K562 (cell line): Measurements from ENCODE around the gene CYB561A3. TPM values are rescaled to one million over a fixed set of nuclear protein-coding genes. Genes with fewer than 3 reads are reported as not detected.

ENCODE experiments used
- ATAC-seq: fragments of 200-7000 bp; cut with Tn5 transposase; 3 replicates; pipeline ENCODE4 v1.9.1; 2020; ENCODE audit warnings: moderate library complexity
- BruUV-seq: library from RNA; stranded (reverse); fragments of 400-500 nt; replicated peaks from 2 replicates; lab custom pipeline; 2021; lab: Mats Ljungman, UMichigan
- CTCF ChIA-PET: fragments of 300-600 bp; formaldehyde crosslinking; extraction: SDS; loops from one replicate; lab custom pipeline; 2021; ENCODE audit warnings: low intra/inter-chr PET ratio; lab: Yijun Ruan, JAX
- POLR2A ChIA-PET: fragments of 300-600, 350-650 bp; sonication (Branson Sonifier 250); formaldehyde crosslinking; extraction: SDS; loops from one replicate; lab custom pipeline; 2021; ENCODE audit warnings: antibody characterized with exemption, inconsistent platforms; lab: Yijun Ruan, JAX
- DNase-seq, 4 experiments: peaks; one replicate each; pipeline versions ENCODE4 v3.0.0 to v3.0.0-alpha.2; 2011 to 2018; ENCODE audit warnings: low spot score in 3 of 4, mixed read lengths in 3 of 4; ENCODE audit errors: extremely low read depth in 1 of 4
- FAIRE-seq: peaks from 2 replicates; lab custom pipeline; 2011; peaks lifted over from hg19 to GRCh38; lab: Jason Lieb, UNC
- H2AFZ ChIP-seq: 2 replicates; pipeline ENCODE4 v1.6.0; 2011; ENCODE audit warnings: low read depth, low read length, control low read depth, inconsistent platforms
- H3K27ac ChIP-seq: fragments of 200-600 bp; 3 replicates; pipeline ENCODE4 v1.8.0; 2011; ENCODE audit warnings: low read depth, mild to moderate bottlenecking, control low read depth, inconsistent platforms, low read length, moderate library complexity, mixed read lengths; ENCODE audit errors: extremely low read depth
- H3K27me3 ChIP-seq, 2 experiments: fragments of 300-600 bp in 1 of 2; 2 replicates in 1 of 2; 3 replicates in 1 of 2; pipeline versions ENCODE4 v1.6.0 to v1.8.0; 2011; ENCODE audit warnings: inconsistent platforms in 2 of 2, low read length in 2 of 2, mild to moderate bottlenecking in 1 of 2, mixed read lengths in 1 of 2, moderate library complexity in 1 of 2; ENCODE audit not compliant: control insufficient read depth in 2 of 2, insufficient read depth in 2 of 2
- H3K36me3 ChIP-seq: fragments of 300-600 bp; 3 replicates; pipeline ENCODE4 v1.8.0; 2011; ENCODE audit warnings: mild to moderate bottlenecking, low read length, inconsistent platforms; ENCODE audit not compliant: control insufficient read depth, insufficient read depth
- H3K4me1 ChIP-seq, 2 experiments: fragments of 200-600 bp in 1 of 2; replicated peaks in 1 of 2; 2 replicates in 1 of 2; 3 replicates in 1 of 2; pipeline versions ENCODE4 v1.5.1 to v1.8.0; 2011; ENCODE audit warnings: inconsistent platforms in 2 of 2, low read length in 2 of 2, mild to moderate bottlenecking in 1 of 2, mixed read lengths in 1 of 2, moderate library complexity in 1 of 2; ENCODE audit not compliant: control insufficient read depth in 2 of 2, insufficient read depth in 2 of 2
- H3K4me2 ChIP-seq: 2 replicates; pipeline ENCODE4 v1.6.1; 2011; ENCODE audit warnings: low read length, control low read depth, inconsistent platforms, mixed read lengths; ENCODE audit not compliant: insufficient read depth
- H3K4me3 ChIP-seq: fragments of 200-600 bp; sonication (generic), shearing (Covaris generic); 2 replicates; pipeline ENCODE4 v1.5.1; 2016; ENCODE audit warnings: control low read depth, inconsistent platforms
- H3K79me2 ChIP-seq: fragments of 200-600 bp; 3 replicates; pipeline ENCODE4 v1.8.0; 2011; ENCODE audit warnings: low read length, inconsistent platforms; ENCODE audit not compliant: control insufficient read depth, insufficient read depth
- H3K9ac ChIP-seq, 2 experiments: 2 replicates each; pipeline versions ENCODE4 v1.6.0 to v1.6.1; 2011; ENCODE audit warnings: low read depth in 2 of 2, low read length in 2 of 2, control low read depth in 1 of 2, inconsistent platforms in 1 of 2, mild to moderate bottlenecking in 1 of 2, mixed read lengths in 1 of 2; ENCODE audit not compliant: insufficient read depth in 1 of 2
- H3K9me1 ChIP-seq: one replicate; pipeline ENCODE4 v1.6.0; 2011; ENCODE audit warnings: inconsistent platforms, mild to moderate bottlenecking, low read length, moderate library complexity; ENCODE audit not compliant: control insufficient read depth, insufficient read depth
- H3K9me3 ChIP-seq: replicated peaks from 2 replicates; pipeline ENCODE4 v1.5.1; 2011; ENCODE audit warnings: low read depth, low read length, inconsistent platforms; ENCODE audit not compliant: control insufficient read depth, insufficient read depth
- H4K20me1 ChIP-seq: replicated peaks from 2 replicates; pipeline ENCODE4 v1.6.1; 2011; ENCODE audit warnings: low read length, inconsistent platforms, mixed read lengths; ENCODE audit not compliant: control insufficient read depth, insufficient read depth
- ARID4B ChIP-seq: sonication (generic); formaldehyde crosslinking; IDR thresholded peaks from 2 replicates; pipeline ENCODE4 v1.8.0; 2022; ENCODE audit warnings: mild to moderate bottlenecking, missing genetic modification reagents
- BDP1 ChIP-seq: IDR thresholded peaks from 3 replicates; pipeline ENCODE4 v1.6.1; 2011; ENCODE audit not compliant: insufficient read length, insufficient read depth
- CEBPB ChIP-seq: fragments of 450-650 bp; IDR thresholded peaks from 2 replicates; pipeline ENCODE4 v1.6.1; 2016; ENCODE audit warnings: missing genetic modification characterization, missing compliant biosample characterization
- ELK1 ChIP-seq: sonication (generic); formaldehyde crosslinking; IDR thresholded peaks from 2 replicates; pipeline ENCODE4 v1.8.1; 2022; ENCODE audit warnings: missing genetic modification reagents
- JUN ChIP-seq, 2 experiments: sonication (generic) in 1 of 2; formaldehyde crosslinking in 1 of 2; IDR thresholded peaks; 2 replicates each; pipeline versions ENCODE4 v1.6.1 to v1.8.0; 2012 to 2022; ENCODE audit warnings: borderline replicate concordance in 2 of 2, mild to moderate bottlenecking in 2 of 2, improper control_type of control experiment in 1 of 2, low read depth in 1 of 2, low read length in 1 of 2, missing genetic modification reagents in 1 of 2
- KLF13 ChIP-seq: fragments of 450-650 bp; IDR thresholded peaks from 2 replicates; pipeline ENCODE4 v1.6.1; 2016; ENCODE audit warnings: missing genetic modification characterization, low read depth, mild to moderate bottlenecking, missing compliant biosample characterization, moderate library complexity, borderline replicate concordance
- NEUROD1 ChIP-seq: fragments of 150-350 bp; IDR thresholded peaks from 2 replicates; pipeline ENCODE4 v1.6.1; 2014; ENCODE audit warnings: borderline replicate concordance, low read length, low read depth; ENCODE audit not compliant: partially characterized antibody
- NFIC ChIP-seq: fragments of 450-650 bp; IDR thresholded peaks from 2 replicates; pipeline ENCODE4 v1.6.1; 2017; ENCODE audit warnings: mild to moderate bottlenecking, inconsistent platforms
- NFXL1 ChIP-seq: fragments of 450-650 bp; formaldehyde crosslinking; IDR thresholded peaks from 2 replicates; pipeline ENCODE4 v1.4.0; 2021; ENCODE audit warnings: mild to moderate bottlenecking
- RBFOX2 ChIP-seq: fragments of 200-400 bp; formaldehyde crosslinking; IDR thresholded peaks from 2 replicates; pipeline ENCODE4 v1.6.1; 2017; ENCODE audit warnings: low read depth, mild to moderate bottlenecking, low read length, moderate library complexity
- SIN3A ChIP-seq, 2 experiments: fragments of 150-350 bp in 1 of 2; IDR thresholded peaks; 2 replicates each; pipeline ENCODE4 v1.6.1; 2011 to 2016; ENCODE audit warnings: borderline replicate concordance in 2 of 2, low read depth in 2 of 2, low read length in 2 of 2, mild to moderate bottlenecking in 2 of 2, moderate library complexity in 2 of 2; ENCODE audit not compliant: control insufficient read depth in 1 of 2
- U2AF1 ChIP-seq: fragments of 200-400 bp; formaldehyde crosslinking; optimal IDR thresholded peaks from 2 replicates; pipeline ENCODE3; 2017; ENCODE audit warnings: mild to moderate bottlenecking, low read depth, low read length, moderate library complexity
- ZNF408 ChIP-seq: fragments of 250-450 bp; sonication (Bioruptor Pico); IDR thresholded peaks from 2 replicates; pipeline ENCODE4 v1.4.0; 2020; ENCODE audit warnings: low read depth, mild to moderate bottlenecking, moderate library complexity
- ZNF77 ChIP-seq: fragments of 250-450 bp; sonication (Bioruptor Pico); IDR thresholded peaks from 2 replicates; pipeline ENCODE4 v1.5.0; 2020
- WGBS: fragments of 100-300 bp; shearing (Covaris generic); methylation state at CpG from one replicate; pipeline ENCODE4 v1.1.6; 2016; ENCODE audit warnings: low coverage, mixed read lengths; ENCODE audit not compliant: insufficient coverage; ENCODE audit errors: missing lambda C conversion rate; 5-methylcytosine and 5-hydroxymethylcytosine counted together
- in situ Hi-C: fragments of 300-500 bp; cut with MboI; formaldehyde crosslinking; loops from 4 replicates; pipeline ENCODE4 v1.15.0; 2018; ENCODE audit warnings: inconsistent platforms, mixed read lengths
- intact Hi-C: fragments of 100-400 bp; cut with micrococcal nuclease; formaldehyde crosslinking; loops from 2 replicates; pipeline ENCODE4 v1.14.2; 2022
- polyA plus RNA-seq, 8 experiments: library from polyadenylated mRNA; depleted of rRNA in 4 of 8; stranded (reverse) in 5 of 8; unstranded in 3 of 8; fragments of >200 nt; fragmentation: Nextera tagmentation in 2 of 8; fragmentation: Illumina TruSeq in 1 of 8; extraction: Ambion mirVana in 2 of 8; extraction: Trizol in 1 of 8; gene quantifications; 2 replicates each; pipeline versions ENCODE4 v1.2.1 to v1.2.3, GENCODE V29; 2011 to 2014; ENCODE audit warnings: inconsistent platforms in 1 of 8, missing spikeins in 1 of 8
- total RNA-seq, 7 experiments: library from RNA; depleted of rRNA in 6 of 7; stranded (reverse); fragments of >200 nt in 6 of 7; fragmentation: Illumina TruSeq in 2 of 7; extraction: Trizol in 2 of 7; gene quantifications; 2 replicates each; pipeline versions ENCODE4 v1.2.1 to v1.2.3, GENCODE V29; 2011 to 2021; ENCODE audit warnings: low replicate concordance in 1 of 7

CYB561A3 gene
- total and polyA plus RNA-seq, 9 of the 15 experiments (the other 6 are each of a cell fraction or from before 2014, with no cell fraction given), result 29.2 to 78.9 (median 37.9) TPM

GRCh38 chr11:61406067-61406466 lies 44.4 kb upstream of the CYB561A3 start:
- Histone ChIP-seq H2AFZ (no peak overlapping the region), H3K9me3 (no peaks in the 10 kb centered on the region), H3K9ac (no peak overlapping the region), H3K4me2 (no peak overlapping the region), H3K4me1 (no peaks in the 10 kb centered on the region), H3K27me3 (no peaks in the 10 kb centered on the region), H3K4me3 (no peak overlapping the region), H3K9me1 (no peaks in the 10 kb centered on the region), H3K79me2 (no peaks in the 10 kb centered on the region), H4K20me1 (no peaks in the 10 kb centered on the region), H3K27ac (no peak overlapping the region), H3K36me3 (peaks cover 90% of the 10 kb centered on the region)
- ChIA-PET CTCF (no interaction called here), POLR2A (interaction anchor here (0.6 to 1.6 kb wide), 5 partner anchors 11 to 24 kb away, joined by 3 to 5 read pairs (median 3); partner anchors contain the start of genes CPSF7 and SDHAF2)
- 93% methylated on average over 2 of the region's 2 CpGs for WGBS
- no TSS peak for BruUV-seq
- intact Hi-C loops (no loop called here), in situ Hi-C loops (no loop called here)
- no peak for ATAC-seq
- TF ChIP-seq ELK1 (CRISPR knock-in tag) (no peak), U2AF1 (no peak), SIN3A (IDR thresholded peaks at IDR 0.05; ENCODE audit: borderline replicate concordance in 2 of 2, control insufficient read depth in 1 of 2, low read depth in 2 of 2, low read length in 2 of 2) (no peak), RBFOX2 (no peak), ZNF408 (CRISPR knock-in tag) (no peak), CEBPB (no peak), NFXL1 (CRISPR knock-in tag) (no peak), JUN (IDR thresholded peaks at IDR 0.05; ENCODE audit: borderline replicate concordance, low read depth, low read length) (no peak), JUN (CRISPR knock-in tag; IDR thresholded peaks at IDR 0.05; ENCODE audit: borderline replicate concordance) (no peak), NEUROD1 (no peak), ARID4B (CRISPR knock-in tag) (no peak), KLF13 (tag) (no peak), BDP1 (no peak), ZNF77 (CRISPR knock-in tag) (no peak), NFIC (no peak)
- no peak for FAIRE-seq
- DNase-seq, result no peak
